B cell (primary cell): ENCODE results near the gene TMC7. TPM values are rescaled to one million over a fixed set of nuclear protein-coding genes. Genes with fewer than 3 reads are reported as not detected.

ENCODE experiments used
- ATAC-seq: fragments of 200-7000 bp; cut with Tn5 transposase; one replicate; pipeline ENCODE4 v1.10.0; 2021; ENCODE audit warnings: low read depth, mild to moderate bottlenecking, moderate number of reproducible peaks, moderate library complexity
- CTCF ChIA-PET: fragments of 350-600 bp; sonication (Branson Sonifier 250); formaldehyde crosslinking; loops from one replicate; lab custom pipeline; 2021; ENCODE audit warnings: antibody characterized with exemption, inconsistent platforms; lab: Charles Lee
- POLR2A ChIA-PET: fragments of 350-600 bp; sonication (Branson Sonifier 250); formaldehyde crosslinking; loops from one replicate; lab custom pipeline; 2021; ENCODE audit warnings: antibody characterized with exemption; lab: Charles Lee
- DNase-seq: peaks from one replicate; pipeline ENCODE4 v3.0.0; 2013
- H2AFZ ChIP-seq: 2 replicates; pipeline ENCODE4 v1.6.1; 2012; ENCODE audit warnings: mild to moderate bottlenecking, low read depth, low read length; ENCODE audit not compliant: insufficient read depth, poor library complexity, severe bottlenecking
- H3K27ac ChIP-seq, 2 donors: 1 replicate in 1 of 2; 2 replicates in 1 of 2; pipeline ENCODE4 v1.5.1; 2012 to 2013; ENCODE audit warnings: low read length in 2 of 2, mild to moderate bottlenecking in 2 of 2, moderate library complexity in 1 of 2
- H3K27me3 ChIP-seq, 4 experiments: fragments of 200-600 bp in 1 of 4; sonication (generic) in 1 of 4; replicated peaks in 1 of 4; 1 replicate in 2 of 4; 2 replicates in 2 of 4; pipeline versions ENCODE4 v1.6.1 to v1.7.0; 2013 to 2016; ENCODE audit warnings: low read length in 3 of 4, mild to moderate bottlenecking in 2 of 4, mixed read lengths in 1 of 4, moderate library complexity in 1 of 4; ENCODE audit not compliant: insufficient read depth in 4 of 4, control insufficient read depth in 3 of 4; ENCODE audit errors: control extremely low read depth in 1 of 4
- H3K36me3 ChIP-seq, 2 experiments: replicated peaks in 1 of 2; 1 replicate in 1 of 2; 2 replicates in 1 of 2; pipeline versions ENCODE4 v1.6.1 to v1.7.1; 2013; ENCODE audit warnings: low read length in 1 of 2; ENCODE audit not compliant: insufficient read depth in 2 of 2, control insufficient read depth in 1 of 2; ENCODE audit errors: control extremely low read depth in 1 of 2, extremely low read depth in 1 of 2
- H3K4me1 ChIP-seq, 2 donors: fragments of 200-600 bp in 1 of 2; sonication (generic) in 1 of 2; 1 replicate in 1 of 2; 2 replicates in 1 of 2; pipeline versions ENCODE4 v1.5.1 to v1.6.1; 2013 to 2017; ENCODE audit warnings: low read length in 2 of 2; ENCODE audit not compliant: control insufficient read depth in 2 of 2, insufficient read depth in 2 of 2
- H3K4me2 ChIP-seq: replicated peaks from 2 replicates; pipeline ENCODE3; 2012; ENCODE audit warnings: mild to moderate bottlenecking, low read depth, low read length; ENCODE audit not compliant: poor library complexity, severe bottlenecking
- H3K4me3 ChIP-seq, 5 experiments: fragments of 200-600 bp in 1 of 5; sonication (generic) in 1 of 5; 1 replicate in 3 of 5; 2 replicates in 2 of 5; pipeline versions ENCODE4 v1.5.1 to v1.7.0; 2011 to 2016; ENCODE audit warnings: low read length in 4 of 5, mild to moderate bottlenecking in 4 of 5, low read depth in 2 of 5, control low read depth in 1 of 5, moderate library complexity in 1 of 5; ENCODE audit not compliant: insufficient read depth in 1 of 5; ENCODE audit errors: control extremely low read depth in 1 of 5, extremely low read depth in 1 of 5
- H3K79me2 ChIP-seq: fragments of 200-600 bp; sonication (generic); one replicate; pipeline ENCODE4 v1.6.0; 2016; ENCODE audit warnings: low read length; ENCODE audit not compliant: control insufficient read depth, insufficient read depth
- H3K9ac ChIP-seq: fragments of 200-600 bp; sonication (generic); 2 replicates; pipeline ENCODE4 v1.6.1; 2017; ENCODE audit warnings: mild to moderate bottlenecking, low read length, moderate library complexity
- H3K9me3 ChIP-seq, 3 donors: one replicate each; pipeline versions ENCODE4 v1.6.1 to v1.7.1; 2013; ENCODE audit warnings: low read length in 2 of 3; ENCODE audit not compliant: control insufficient read depth in 2 of 3, insufficient read depth in 1 of 3; ENCODE audit errors: control extremely low read depth in 1 of 3
- H4K20me1 ChIP-seq: 2 replicates; pipeline ENCODE4 v1.6.0; 2012; ENCODE audit warnings: mild to moderate bottlenecking, low read length; ENCODE audit not compliant: insufficient read depth, control insufficient read depth, poor library complexity, severe bottlenecking
- H3K27ac Mint-ChIP-seq: one replicate; pipeline ENCODE4 v1.8.0; 2021; ENCODE audit warnings: mixed read lengths
- H3K27me3 Mint-ChIP-seq: one replicate; pipeline ENCODE4 v1.8.0; 2021; ENCODE audit warnings: mixed read lengths
- H3K4me1 Mint-ChIP-seq: one replicate; pipeline ENCODE4 v1.8.0; 2021; ENCODE audit warnings: mixed read lengths
- H3K4me3 Mint-ChIP-seq: one replicate; pipeline ENCODE4 v1.8.0; 2021; ENCODE audit warnings: mixed read lengths
- H3K9me3 Mint-ChIP-seq: one replicate; pipeline ENCODE4 v1.8.0; 2022; ENCODE audit warnings: mixed read lengths; ENCODE audit not compliant: insufficient read depth
- EZH2 ChIP-seq: IDR thresholded peaks from 2 replicates; pipeline ENCODE4 v1.6.1; 2012; ENCODE audit warnings: borderline replicate concordance, low read depth, mild to moderate bottlenecking, moderate library complexity, low read length; ENCODE audit not compliant: insufficient read depth, poor library complexity, severe bottlenecking
- WGBS: methylation state at CpG from one replicate; pipeline ENCODE4 v1.1.5; 2013; ENCODE audit warnings: missing lambda C conversion rate; ENCODE audit not compliant: insufficient coverage; 5-methylcytosine and 5-hydroxymethylcytosine counted together
- intact Hi-C: fragments of 100-400 bp; cut with micrococcal nuclease; formaldehyde crosslinking; loops from one replicate; pipeline ENCODE4 v1.10.0; 2022
- polyA plus RNA-seq: library from polyadenylated mRNA; depleted of rRNA; stranded (reverse); fragments of >200 nt; gene quantifications from 2 replicates; pipeline ENCODE4 v1.2.3, GENCODE V29; 2012
- total RNA-seq, 2 donors: library from RNA; stranded (reverse); fragments of 120-200 nt in 1 of 2; gene quantifications; 1 replicate in 1 of 2; 2 replicates in 1 of 2; pipeline versions ENCODE4 v1.2.3 to v1.2.4, GENCODE V29; 2013 to 2022
- TF ChIP-seq, protein P1 (sequence below): fragments of 200-600 bp; IDR thresholded peaks from one replicate; pipeline ENCODE4 v1.8.0; 2022; ENCODE audit warnings: antibody characterized with exemption, mild to moderate bottlenecking

The TMC7 gene
- total and polyA plus RNA-seq, 2 donors (not counting 1 experiment from before 2014, with no cell fraction given): not detected

DNA sequence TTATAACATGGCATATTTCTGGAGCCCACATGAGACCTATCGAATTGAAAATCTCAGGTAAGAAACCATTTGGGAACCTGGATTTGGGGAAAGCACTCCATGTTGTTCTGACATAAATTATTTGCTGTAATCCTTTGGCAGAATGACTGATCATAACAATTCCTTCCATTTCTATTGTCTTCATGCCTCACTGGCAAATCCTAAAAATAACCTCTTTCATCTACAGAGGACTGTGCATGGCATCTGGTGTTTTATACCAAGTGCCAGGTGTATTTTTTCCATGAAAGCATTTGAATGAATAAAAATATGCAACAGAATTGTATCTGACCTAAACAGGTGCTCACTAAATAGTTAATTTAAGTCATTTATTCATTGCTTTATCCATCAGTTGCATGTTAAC lies 50.0 kb downstream of the TMC7 start:
- POLR2A ChIA-PET: no interaction called here
- no peaks in the 10 kb centered on the region for H4K20me1 ChIP-seq
- H2AFZ ChIP-seq: no peak overlapping the region
- no peak overlapping the region for H3K27ac ChIP-seq
- WGBS: 100% methylated on average over 1 of the region's 1 CpG
- H3K27me3 Mint-ChIP-seq: peaks cover 4% of the 10 kb centered on the region
- H3K27me3 ChIP-seq: peaks cover 0 to 2% (median 0%) of the 10 kb centered on the region in 4 experiments
- no peak overlapping the region for H3K4me2 ChIP-seq
- H3K9me3 Mint-ChIP-seq: peaks cover 3% of the 10 kb centered on the region
- H3K4me3 Mint-ChIP-seq: no peak overlapping the region
- H3K79me2 ChIP-seq: no peaks in the 10 kb centered on the region
- no peak overlapping the region for H3K27ac Mint-ChIP-seq
- H3K4me1 ChIP-seq: no peaks in the 10 kb centered on the region
- no peak for DNase-seq
- CTCF ChIA-PET: no interaction called here
- H3K9ac ChIP-seq: no peak overlapping the region
- intact Hi-C loops: no loop called here
- H3K4me1 Mint-ChIP-seq: no peaks in the 10 kb centered on the region
- no peak overlapping the region for H3K4me3 ChIP-seq
- TF ChIP-seq, protein P1, sequence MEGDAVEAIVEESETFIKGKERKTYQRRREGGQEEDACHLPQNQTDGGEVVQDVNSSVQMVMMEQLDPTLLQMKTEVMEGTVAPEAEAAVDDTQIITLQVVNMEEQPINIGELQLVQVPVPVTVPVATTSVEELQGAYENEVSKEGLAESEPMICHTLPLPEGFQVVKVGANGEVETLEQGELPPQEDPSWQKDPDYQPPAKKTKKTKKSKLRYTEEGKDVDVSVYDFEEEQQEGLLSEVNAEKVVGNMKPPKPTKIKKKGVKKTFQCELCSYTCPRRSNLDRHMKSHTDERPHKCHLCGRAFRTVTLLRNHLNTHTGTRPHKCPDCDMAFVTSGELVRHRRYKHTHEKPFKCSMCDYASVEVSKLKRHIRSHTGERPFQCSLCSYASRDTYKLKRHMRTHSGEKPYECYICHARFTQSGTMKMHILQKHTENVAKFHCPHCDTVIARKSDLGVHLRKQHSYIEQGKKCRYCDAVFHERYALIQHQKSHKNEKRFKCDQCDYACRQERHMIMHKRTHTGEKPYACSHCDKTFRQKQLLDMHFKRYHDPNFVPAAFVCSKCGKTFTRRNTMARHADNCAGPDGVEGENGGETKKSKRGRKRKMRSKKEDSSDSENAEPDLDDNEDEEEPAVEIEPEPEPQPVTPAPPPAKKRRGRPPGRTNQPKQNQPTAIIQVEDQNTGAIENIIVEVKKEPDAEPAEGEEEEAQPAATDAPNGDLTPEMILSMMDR: no peak
- no peak for TF ChIP-seq EZH2
- H3K9me3 ChIP-seq: peaks cover 0 to 13% (median 0%) of the 10 kb centered on the region in 3 donors
- no peaks in the 10 kb centered on the region for H3K36me3 ChIP-seq
- ATAC-seq: no peak

GRCh38 chr16:19040400-19040799 lies 56.7 kb downstream of the TMC7 start:
- H3K9me3 ChIP-seq: peaks cover 0 to 13% (median 0%) of the 10 kb centered on the region in 3 donors
- Mint-ChIP-seq H3K4me3 (no peak overlapping the region), H3K4me1 (no peaks in the 10 kb centered on the region), H3K27me3 (peaks cover 3% of the 10 kb centered on the region), H3K27ac (no peak overlapping the region), H3K9me3 (peaks cover 3% of the 10 kb centered on the region)
- ATAC-seq: no peak
- H3K27me3 ChIP-seq: no peaks in the 10 kb centered on the region
- H3K4me3 ChIP-seq: no peak overlapping the region
- intact Hi-C loops: no loop called here
- H3K27ac ChIP-seq: no peak overlapping the region
- H3K79me2 ChIP-seq: no peaks in the 10 kb centered on the region
- ChIA-PET CTCF (no interaction called here), POLR2A (no interaction called here)
- no peaks in the 10 kb centered on the region for H3K36me3 ChIP-seq
- H3K4me1 ChIP-seq: no peaks in the 10 kb centered on the region
- no peak overlapping the region for H2AFZ ChIP-seq
- no peak overlapping the region for H3K4me2 ChIP-seq
- TF ChIP-seq, protein P1: no peak
- TF ChIP-seq EZH2: no peak
- no peak for DNase-seq
- no peaks in the 10 kb centered on the region for H4K20me1 ChIP-seq
- whole genome bisulfite sequencing: 100% methylated on average over 1 of the region's 2 CpGs
- H3K9ac ChIP-seq: no peak overlapping the region
